NCI-H1694 (cell line): ENCODE measurements around the gene SLC16A5.
"Not testable (repeated sequence)": the region's sequence is repeated elsewhere in the genome, so short reads cannot be mapped to it uniquely, and the experiment has no call there.

Experiments
- DNase-seq: peaks from one replicate; lab custom pipeline; 2025; lab: John Stamatoyannopoulos, UW

The SLC16A5 gene

DNA sequence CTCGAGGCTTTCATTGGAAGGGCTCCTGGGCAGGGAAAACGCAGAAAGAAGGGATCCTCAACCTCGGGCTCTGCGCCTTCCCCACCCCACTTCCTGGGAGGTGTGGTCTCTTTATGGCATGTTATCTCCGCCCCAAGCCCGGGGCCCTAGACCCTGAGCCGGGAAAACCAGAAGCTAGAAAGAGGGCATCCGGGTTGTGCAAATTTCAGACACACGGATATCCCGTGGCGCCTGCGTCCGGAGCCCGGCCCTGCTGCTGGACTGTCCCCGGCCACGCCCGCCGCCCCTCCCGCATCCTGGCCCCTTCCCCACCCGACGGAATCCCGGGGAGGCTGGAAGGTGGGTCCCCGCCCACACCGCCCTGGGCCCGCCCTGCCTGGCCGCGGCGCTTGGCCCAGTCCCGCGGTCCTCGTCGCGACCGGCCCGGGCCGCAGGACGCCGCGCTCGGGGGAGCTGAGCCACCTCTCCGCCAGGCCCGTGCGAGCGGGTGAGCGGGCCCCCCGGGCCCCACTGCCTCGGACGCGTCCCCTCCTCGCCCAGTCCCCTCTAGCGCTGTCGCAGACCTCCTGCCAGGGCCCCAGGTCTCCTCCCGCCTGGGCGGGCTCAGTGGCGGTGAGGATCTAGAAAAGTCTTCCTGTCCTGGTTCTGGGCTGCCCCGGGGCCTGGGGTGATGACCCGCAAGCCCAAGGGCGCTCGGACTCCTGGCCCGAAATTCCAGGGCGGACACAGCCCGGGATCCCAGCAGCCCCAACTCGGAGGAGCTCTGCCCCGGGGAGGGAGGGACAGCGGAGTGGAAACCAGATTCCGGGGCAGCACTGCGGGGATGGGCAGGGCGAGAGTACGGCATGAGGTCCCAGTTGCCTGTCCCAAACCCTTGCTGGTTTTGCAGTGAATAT is at the start of gene SLC16A5:
Gene SLC16A5 (plus strand): TSS at position 397 of the 896 bp plus-strand sequence. CDS start 5,683 bp downstream, outside the sequence.
- DNase-seq, result no peak

- no peak for DNase-seq
Measured at GRCh38 chr17:75039238-75039637, 48.5 kb upstream of the SLC16A5 start.

GRCh38 chr17:75041656-75042280 is 46.0 kb upstream of the SLC16A5 start:
- DNase-seq, result no peak

- not testable (repeated sequence) for DNase-seq
Measured at GRCh38 chr17:75043789-75044188, 44.0 kb upstream of the SLC16A5 start.

DNA sequence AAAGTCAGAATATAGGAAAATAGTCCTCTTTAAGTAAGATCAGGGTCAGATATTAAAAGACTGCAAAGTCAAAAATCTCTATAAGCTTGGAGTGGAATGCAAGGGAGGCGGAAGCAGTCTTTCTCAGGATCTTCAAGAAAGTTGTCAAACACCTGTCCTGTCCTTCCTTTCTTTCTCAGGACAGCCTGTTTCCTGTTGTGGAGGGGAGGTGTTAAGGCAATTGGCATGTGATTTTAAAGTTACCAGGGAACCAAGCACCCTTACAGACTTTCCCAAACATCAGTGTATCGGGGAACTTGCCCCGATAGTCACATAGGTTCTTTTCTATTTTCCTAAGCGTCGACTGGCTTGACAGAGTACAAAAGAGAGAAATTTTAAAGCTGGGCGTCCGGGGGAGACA is 43.0 kb upstream of the SLC16A5 start:
- DNase-seq, result no peak

DNA sequence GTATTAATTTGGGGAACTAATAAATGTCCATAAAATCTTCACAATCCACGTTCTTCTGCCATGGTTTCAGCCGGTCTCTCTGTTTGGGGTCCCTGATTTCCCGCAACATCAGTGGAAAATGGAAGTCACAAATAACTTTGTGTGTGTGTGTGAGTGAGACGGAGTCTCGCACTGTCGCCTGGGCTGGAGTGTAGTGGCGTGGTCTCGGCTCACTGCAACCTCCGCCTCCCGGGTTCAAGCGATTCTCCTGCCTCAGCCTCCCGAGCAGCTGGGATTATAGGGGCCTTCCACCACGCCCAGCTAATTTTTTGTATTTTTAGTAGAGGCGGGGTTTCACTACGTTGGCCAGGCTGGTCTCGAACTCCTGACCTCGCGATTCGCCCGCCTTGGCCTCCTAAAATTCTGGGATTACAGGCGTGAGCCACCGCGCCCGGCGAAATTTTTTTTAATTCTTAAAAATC is 41.8 kb upstream of the SLC16A5 start:
- DNase-seq, result not testable (repeated sequence)

GRCh38 chr17:75046407-75047289 is 41.1 kb upstream of the SLC16A5 start, which contains the start of the genes ATP5PD and KCTD2:
TSS of gene ATP5PD (minus strand) at chr17:75046969. CDS start at chr17:75042650, 4,319 bp downstream.
TSS of gene KCTD2 (plus strand) at chr17:75047225. CDS start at chr17:75047251, 26 bp downstream.
- peak; percentile 76 for DNase-seq

DNA sequence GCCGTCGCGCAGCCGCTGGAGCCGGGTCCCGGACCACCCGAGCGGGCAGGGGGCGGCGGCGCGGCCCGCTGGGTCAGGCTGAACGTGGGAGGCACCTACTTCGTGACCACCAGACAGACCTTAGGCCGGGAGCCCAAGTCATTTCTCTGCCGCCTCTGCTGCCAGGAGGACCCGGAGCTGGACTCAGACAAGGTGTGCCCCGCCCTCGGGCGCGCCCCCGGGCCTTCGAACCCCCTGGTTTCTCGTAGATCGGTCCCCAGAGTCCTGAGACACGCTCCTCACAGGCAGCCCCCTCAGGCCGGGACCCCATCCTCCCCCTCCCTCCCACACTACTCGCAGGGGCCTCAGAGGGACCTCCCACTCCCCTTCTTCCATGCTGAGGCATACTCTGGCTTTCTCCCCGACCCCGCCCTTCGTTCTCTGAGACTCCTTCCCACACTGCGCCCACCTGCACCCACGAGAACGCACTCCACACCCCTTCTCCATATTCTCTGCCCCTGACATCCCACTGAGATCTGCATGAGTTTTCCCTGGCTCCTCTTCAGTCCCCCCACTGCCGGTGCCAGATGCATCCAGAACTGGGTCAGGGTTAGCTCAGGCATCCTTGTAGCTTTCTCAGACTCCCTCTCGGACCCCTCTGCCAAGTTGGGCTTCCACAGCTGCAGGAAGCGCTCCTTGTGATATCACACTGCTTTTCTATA is 40.2 kb upstream of the SLC16A5 start:
- no peak for DNase-seq

DNA sequence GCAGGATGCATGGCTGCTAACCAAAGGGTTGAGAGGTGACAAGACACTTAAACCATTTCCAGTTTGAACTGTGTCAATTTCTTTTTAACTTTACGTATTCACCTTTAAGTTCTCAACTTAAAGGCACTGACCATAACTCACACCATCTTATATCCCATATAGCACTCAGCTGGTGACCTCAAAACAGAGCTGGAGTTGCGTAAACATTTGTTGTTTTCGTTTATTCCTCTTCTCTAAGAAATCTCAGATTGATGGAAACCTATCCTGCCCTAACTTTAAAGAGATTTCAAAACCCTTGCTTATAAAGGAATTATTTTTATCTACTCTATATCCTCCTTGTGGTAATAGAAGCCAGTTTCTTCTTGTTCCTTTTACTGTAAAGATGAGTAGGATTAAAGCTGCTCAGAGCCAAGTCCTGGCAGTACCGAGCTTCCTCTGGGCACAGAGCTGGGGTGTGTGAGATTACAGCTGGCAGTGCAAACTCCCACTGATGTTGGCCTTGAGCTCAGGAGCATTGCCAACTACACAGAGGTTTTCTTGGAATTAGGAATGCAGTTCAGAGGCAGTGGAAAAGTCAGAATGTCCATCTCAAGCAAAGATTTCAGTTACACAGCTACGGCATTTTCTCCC is 39.4 kb upstream of the SLC16A5 start:
- DNase-seq, result no peak

DNA sequence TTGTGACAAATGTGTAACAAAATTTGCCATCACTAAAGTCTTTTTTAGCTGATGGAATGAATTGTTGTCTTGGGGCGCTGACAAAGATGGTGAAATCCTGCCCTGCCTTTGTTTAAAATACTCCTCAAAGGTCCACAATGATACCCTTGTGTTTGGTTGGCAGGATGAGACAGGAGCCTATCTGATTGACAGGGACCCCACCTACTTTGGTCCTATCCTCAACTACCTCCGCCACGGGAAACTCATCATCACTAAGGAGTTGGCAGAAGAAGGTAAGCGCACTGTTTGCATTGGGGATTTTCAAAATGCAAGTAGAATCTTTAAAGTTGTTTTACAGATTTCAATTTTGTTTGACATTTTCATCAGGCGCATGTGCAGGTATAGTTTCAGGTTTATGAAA is 38.7 kb upstream of the SLC16A5 start:
- DNase-seq, result no peak

- DNase-seq, result no peak
Measured at GRCh38 chr17:75049706-75050105, 38.0 kb upstream of the SLC16A5 start.

DNA sequence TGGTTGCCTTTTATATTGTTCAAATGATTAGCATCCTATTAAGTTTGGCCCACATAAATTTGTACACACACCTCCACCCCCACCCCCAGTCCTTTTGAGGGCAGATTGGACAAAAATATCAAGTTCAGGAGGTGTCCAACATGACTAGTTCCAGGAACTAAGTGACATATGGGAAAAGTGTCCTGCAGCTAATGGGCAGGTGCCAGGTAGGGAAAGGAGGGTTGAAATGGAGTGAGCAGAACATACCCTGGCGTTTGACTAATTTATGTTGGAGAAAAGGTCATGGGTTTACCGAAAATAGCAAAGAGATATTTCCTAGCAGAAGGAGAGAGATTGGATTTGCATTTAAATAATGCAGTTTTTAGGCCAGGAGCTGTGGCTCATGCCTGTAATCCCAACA is 35.8 kb upstream of the SLC16A5 start:
- DNase-seq, result no peak

GRCh38 chr17:75059369-75060345 is 28.1 kb upstream of the SLC16A5 start:
- peak; percentile 71 for DNase-seq

GRCh38 chr17:75060434-75061054 is 27.2 kb upstream of the SLC16A5 start:
- no peak for DNase-seq

DNA sequence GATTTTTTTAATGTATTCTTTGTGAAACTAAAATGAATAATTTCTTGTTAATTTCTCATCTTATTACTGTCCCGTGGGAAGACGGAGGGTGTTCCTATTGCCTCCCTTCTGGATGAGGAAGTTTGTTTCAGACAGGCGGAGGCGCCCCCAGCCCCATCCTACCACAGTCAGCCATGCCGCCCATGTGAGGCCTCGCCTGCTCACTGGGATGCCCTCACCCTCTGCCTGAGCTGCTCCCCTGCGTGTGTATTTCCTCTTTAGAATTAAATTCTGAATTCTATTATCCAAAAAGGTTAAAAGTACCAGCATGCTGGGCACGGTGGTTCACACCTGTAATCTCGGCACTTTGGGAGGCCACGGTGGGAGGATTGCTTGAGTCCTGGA is 26.7 kb upstream of the SLC16A5 start:
- DNase-seq, result no peak

GRCh38 chr17:75061618-75062017 is 26.1 kb upstream of the SLC16A5 start:
- DNase-seq, result no peak

DNA sequence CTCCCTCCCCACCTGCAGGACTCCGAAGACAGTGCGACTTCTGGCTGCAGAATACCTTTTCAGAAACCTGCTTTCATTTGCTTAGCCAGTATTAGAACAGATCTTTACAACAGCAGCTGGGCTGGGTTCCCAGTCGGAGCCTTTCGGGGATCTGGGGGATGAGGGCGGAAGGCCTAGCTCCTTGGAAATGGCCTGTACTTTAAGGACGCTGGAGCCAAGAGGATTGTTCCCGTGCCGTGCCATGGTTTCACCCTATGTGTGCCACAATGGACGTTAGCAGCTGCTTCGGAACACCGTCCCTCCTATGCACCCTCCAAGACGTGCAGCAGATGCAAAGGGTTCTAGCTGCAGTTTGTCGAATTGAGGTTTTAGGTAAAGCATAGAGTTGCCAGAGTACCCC is 24.6 kb upstream of the SLC16A5 start:
- no peak for DNase-seq

GRCh38 chr17:75063626-75064025 is 24.1 kb upstream of the SLC16A5 start:
- DNase-seq, result no peak

GRCh38 chr17:75064040-75064439 is 23.7 kb upstream of the SLC16A5 start:
- no peak for DNase-seq
